ENCODE measurements around the gene MEF2B.
"Not testable (repeated sequence)": the region's sequence is repeated elsewhere in the genome, so short reads cannot be mapped to it uniquely, and the experiment has no call there.

The MEF2B gene

DNA sequence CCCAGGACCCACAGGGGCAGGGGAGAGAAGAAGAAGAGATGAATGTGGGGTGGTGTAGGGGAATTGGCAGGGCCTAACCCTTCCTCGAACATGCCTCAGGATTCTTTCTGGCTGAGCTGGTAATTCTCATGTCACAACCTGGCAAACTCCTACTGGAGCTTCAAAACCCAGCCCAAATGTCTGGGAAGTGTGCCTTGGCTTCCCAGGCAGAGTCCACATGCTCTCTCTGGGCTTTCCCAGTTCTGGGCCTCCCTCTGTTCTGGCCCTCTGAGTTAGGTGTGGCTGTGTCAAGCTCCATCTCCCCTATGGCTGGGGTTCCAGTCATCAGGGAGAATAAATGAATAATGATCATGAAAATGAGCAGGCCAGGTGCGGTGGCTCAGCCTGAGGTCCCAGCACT is 20.6 kb downstream of the MEF2B start:
- Histone ChIP-seq H3K79me2 (ENCODE audit: insufficient read depth, low read length) (no peaks in the 10 kb centered on the region), H3K36me3 (ENCODE audit: insufficient read depth, low read length) (peaks cover 43% of the 10 kb centered on the region; the same call in 1 of the 2 replicates), H3K27ac (ENCODE audit: low read depth, low read length, poor library complexity, severe bottlenecking) (peak overlapping the region; percentile 85), H3K9me3 (ENCODE audit: low read length) (no peaks in the 10 kb centered on the region), H3K4me3 (ENCODE audit: low read depth, low read length, poor library complexity, severe bottlenecking) (no peak overlapping the region), H3K27me3 (ENCODE audit: insufficient read depth, low read length) (no peaks in the 10 kb centered on the region), H3K9me2 (ENCODE audit: low read depth, low read length) (no peaks in the 10 kb centered on the region), H3K4me2 (ENCODE audit: low read length) (no peak overlapping the region), H3K9ac (ENCODE audit: low read length) (peak overlapping the region; percentile 31; the same call in 1 of the 2 replicates), H2AFZ (ENCODE audit: low read length) (no peak overlapping the region), H4K20me1 (ENCODE audit: insufficient read depth, low read length) (no peaks in the 10 kb centered on the region), H3F3A (ENCODE audit: insufficient read depth, low read length) (no peaks in the 10 kb centered on the region), H3K4me1 (ENCODE audit: insufficient read depth, low read length, severe bottlenecking) (peaks cover 35% of the 10 kb centered on the region)
- TF ChIP-seq, protein P1, sequence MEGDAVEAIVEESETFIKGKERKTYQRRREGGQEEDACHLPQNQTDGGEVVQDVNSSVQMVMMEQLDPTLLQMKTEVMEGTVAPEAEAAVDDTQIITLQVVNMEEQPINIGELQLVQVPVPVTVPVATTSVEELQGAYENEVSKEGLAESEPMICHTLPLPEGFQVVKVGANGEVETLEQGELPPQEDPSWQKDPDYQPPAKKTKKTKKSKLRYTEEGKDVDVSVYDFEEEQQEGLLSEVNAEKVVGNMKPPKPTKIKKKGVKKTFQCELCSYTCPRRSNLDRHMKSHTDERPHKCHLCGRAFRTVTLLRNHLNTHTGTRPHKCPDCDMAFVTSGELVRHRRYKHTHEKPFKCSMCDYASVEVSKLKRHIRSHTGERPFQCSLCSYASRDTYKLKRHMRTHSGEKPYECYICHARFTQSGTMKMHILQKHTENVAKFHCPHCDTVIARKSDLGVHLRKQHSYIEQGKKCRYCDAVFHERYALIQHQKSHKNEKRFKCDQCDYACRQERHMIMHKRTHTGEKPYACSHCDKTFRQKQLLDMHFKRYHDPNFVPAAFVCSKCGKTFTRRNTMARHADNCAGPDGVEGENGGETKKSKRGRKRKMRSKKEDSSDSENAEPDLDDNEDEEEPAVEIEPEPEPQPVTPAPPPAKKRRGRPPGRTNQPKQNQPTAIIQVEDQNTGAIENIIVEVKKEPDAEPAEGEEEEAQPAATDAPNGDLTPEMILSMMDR (IDR thresholded peaks at IDR 0.05; ENCODE audit: low read length), result no peak
- no peak for TF ChIP-seq EZH2 (IDR thresholded peaks at IDR 0.05; ENCODE audit: borderline replicate concordance, low read length)

DNA sequence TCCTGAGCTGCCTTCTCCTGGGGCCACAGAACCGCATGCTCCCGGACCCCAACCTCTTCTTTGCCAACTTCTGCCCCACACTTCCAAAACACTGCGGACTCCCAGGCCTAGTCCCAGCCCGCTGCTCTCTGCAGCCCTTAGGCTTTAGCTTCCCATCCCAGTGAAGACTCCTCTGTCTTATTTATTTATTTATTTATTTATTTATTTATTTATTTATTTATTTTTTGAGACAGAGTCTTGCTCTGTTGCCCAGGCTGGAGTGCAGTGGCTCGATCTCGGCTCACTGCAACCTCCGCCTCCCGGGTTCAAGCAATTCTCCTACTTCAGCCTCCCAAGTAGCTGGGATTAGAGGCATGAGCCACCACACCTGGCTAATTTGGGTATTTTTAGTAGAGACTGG is 21.6 kb downstream of the MEF2B start:
- H3K4me3 ChIP-seq (ENCODE audit: low read depth, low read length, poor library complexity, severe bottlenecking); H3F3A ChIP-seq (ENCODE audit: insufficient read depth, low read length): not testable (repeated sequence)
- peaks cover 42% of the 10 kb centered on the region; the same call in 1 of the 2 replicates for H3K36me3 ChIP-seq (ENCODE audit: insufficient read depth, low read length)

DNA sequence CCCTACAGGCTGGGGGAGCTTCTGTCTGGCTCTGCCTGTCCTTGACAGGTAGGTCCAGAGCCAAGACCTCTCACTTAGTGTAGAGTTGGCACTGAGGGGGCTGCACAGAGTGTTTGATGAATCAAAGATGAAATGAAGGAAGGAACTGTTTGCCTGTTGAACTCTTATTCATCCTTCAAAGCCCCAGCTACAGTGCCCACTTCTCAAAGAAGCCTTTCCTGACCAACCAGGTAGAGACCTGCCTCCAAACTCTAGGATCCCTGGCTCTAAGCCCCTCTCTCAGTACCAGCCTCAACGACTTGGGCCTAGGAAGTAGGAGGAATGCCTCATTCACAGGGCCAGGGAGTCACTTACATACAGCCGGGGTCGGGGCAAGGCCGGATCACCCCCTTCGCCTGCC is 22.7 kb downstream of the MEF2B start:
- H3K79me2 ChIP-seq (ENCODE audit: insufficient read depth, low read length), result no peaks in the 10 kb centered on the region
- H3F3A ChIP-seq (ENCODE audit: insufficient read depth, low read length), result no peaks in the 10 kb centered on the region
- H3K27me3 ChIP-seq (ENCODE audit: insufficient read depth, low read length), result no peaks in the 10 kb centered on the region
- TF ChIP-seq, protein P1 (IDR thresholded peaks at IDR 0.05; ENCODE audit: low read length), result no peak
- no peak for TF ChIP-seq EZH2 (IDR thresholded peaks at IDR 0.05; ENCODE audit: borderline replicate concordance, low read length)
- no peak overlapping the region for H3K4me2 ChIP-seq (ENCODE audit: low read length)
- H3K36me3 ChIP-seq (ENCODE audit: insufficient read depth, low read length), result peaks cover 42% of the 10 kb centered on the region; the same call in 1 of the 2 replicates
- H3K4me3 ChIP-seq (ENCODE audit: low read depth, low read length, poor library complexity, severe bottlenecking), result no peak overlapping the region
- no peak overlapping the region for H3K9ac ChIP-seq (ENCODE audit: low read length)
- H4K20me1 ChIP-seq (ENCODE audit: insufficient read depth, low read length), result no peaks in the 10 kb centered on the region
- H3K4me1 ChIP-seq (ENCODE audit: insufficient read depth, low read length, severe bottlenecking), result peaks cover 18% of the 10 kb centered on the region
- peak overlapping the region; percentile 4 for H3K27ac ChIP-seq (ENCODE audit: low read depth, low read length, poor library complexity, severe bottlenecking)
- no peaks in the 10 kb centered on the region for H3K9me3 ChIP-seq (ENCODE audit: low read length)
- no peaks in the 10 kb centered on the region for H3K9me2 ChIP-seq (ENCODE audit: low read depth, low read length)
- no peak overlapping the region for H2AFZ ChIP-seq (ENCODE audit: low read length)

More for the DNA sequence above, 21.6 kb downstream of the MEF2B start:
- Histone ChIP-seq H3K27ac (ENCODE audit: low read depth, low read length, poor library complexity, severe bottlenecking) (peak overlapping the region; percentile 85), H3K4me1 (ENCODE audit: insufficient read depth, low read length, severe bottlenecking) (peaks cover 29% of the 10 kb centered on the region)
- H3K79me2 ChIP-seq (ENCODE audit: insufficient read depth, low read length); H3K4me2 ChIP-seq (ENCODE audit: low read length); H3K9me2 ChIP-seq (ENCODE audit: low read depth, low read length); H3K9me3 ChIP-seq (ENCODE audit: low read length); H3K27me3 ChIP-seq (ENCODE audit: insufficient read depth, low read length); H4K20me1 ChIP-seq (ENCODE audit: insufficient read depth, low read length); H2AFZ ChIP-seq (ENCODE audit: low read length); H3K9ac ChIP-seq (ENCODE audit: low read length): not testable (repeated sequence)

DNA sequence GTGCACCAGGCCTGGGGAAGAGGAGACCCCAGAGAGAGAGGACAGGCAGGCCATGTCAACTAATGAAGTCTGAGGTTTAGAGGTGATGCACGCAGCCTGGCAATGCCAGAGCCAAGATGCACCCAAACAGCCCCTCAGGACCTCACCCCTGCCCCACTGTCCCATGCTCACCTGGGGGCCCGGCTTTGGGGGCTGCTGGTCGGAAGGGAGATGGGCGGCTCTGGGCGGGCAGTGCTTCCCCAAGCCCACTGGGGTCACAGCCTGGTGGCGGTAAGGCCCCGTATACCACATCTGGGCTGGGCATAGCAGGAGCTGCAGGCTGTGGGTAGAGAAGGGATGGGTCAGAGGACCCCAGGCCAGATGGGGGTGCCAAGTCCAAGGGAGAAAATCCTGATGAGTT is 23.2 kb downstream of the MEF2B start:
- Histone ChIP-seq H3K9me2 (ENCODE audit: low read depth, low read length) (no peaks in the 10 kb centered on the region), H3K4me2 (ENCODE audit: low read length) (no peak overlapping the region), H4K20me1 (ENCODE audit: insufficient read depth, low read length) (no peaks in the 10 kb centered on the region), H3K79me2 (ENCODE audit: insufficient read depth, low read length) (no peaks in the 10 kb centered on the region), H3K9me3 (ENCODE audit: low read length) (no peaks in the 10 kb centered on the region), H3K4me3 (ENCODE audit: low read depth, low read length, poor library complexity, severe bottlenecking) (no peak overlapping the region), H3K27ac (ENCODE audit: low read depth, low read length, poor library complexity, severe bottlenecking) (peak overlapping the region; percentile 4), H2AFZ (ENCODE audit: low read length) (no peak overlapping the region), H3F3A (ENCODE audit: insufficient read depth, low read length) (no peaks in the 10 kb centered on the region), H3K4me1 (ENCODE audit: insufficient read depth, low read length, severe bottlenecking) (peaks cover 18% of the 10 kb centered on the region), H3K27me3 (ENCODE audit: insufficient read depth, low read length) (no peaks in the 10 kb centered on the region), H3K36me3 (ENCODE audit: insufficient read depth, low read length) (peaks cover 42% of the 10 kb centered on the region; the same call in 1 of the 2 replicates), H3K9ac (ENCODE audit: low read length) (no peak overlapping the region)
- TF ChIP-seq, protein P1 (IDR thresholded peaks at IDR 0.05; ENCODE audit: low read length), result no peak
- no peak for TF ChIP-seq EZH2 (IDR thresholded peaks at IDR 0.05; ENCODE audit: borderline replicate concordance, low read length)

All from OCI-LY1 (cell line).